Hair follicular keratinocyte (primary cell): ENCODE data around the gene GCG. TPM values are rescaled to one million over a fixed set of nuclear protein-coding genes. Genes with fewer than 3 reads are reported as not detected.

Source experiments
- total RNA-seq: library from RNA; depleted of rRNA; stranded (reverse); fragments of >200 nt; gene quantifications from 2 replicates; pipeline ENCODE4 v1.2.3, GENCODE V29; 2015

Gene GCG
- total RNA-seq = not detected in 2 replicates

GRCh38 chr2:162152147-162152546 lies at the start of gene GCG:
Gene GCG (minus strand): TSS chr2:162152247. CDS start chr2:162149178, 3,069 bp downstream.

Other genes with a start within 250 kb of the GCG start
- gene DPP4, start 78.0 kb downstream of the GCG start, total RNA-seq = 0.27 and 1.8 TPM in 2 replicates
- gene FAP, start 91.2 kb upstream of the GCG start, total RNA-seq = 8.5 and 20.7 TPM in 2 replicates
- gene IFIH1, start 166.4 kb upstream of the GCG start, total RNA-seq = 4.8 and 8.3 TPM in 2 replicates
- 11.8 and 16.7 TPM in 2 replicates for gene GCA, start 191.9 kb upstream of the GCG start, total RNA-seq